Neutrophil (primary cell): ENCODE results near the gene KCNH8.

Experiments
- H3K27ac ChIP-seq: fragments of 200-600 bp; sonication (generic); 2 replicates; pipeline ENCODE4 v1.5.1; 2016; ENCODE audit warnings: mild to moderate bottlenecking, moderate library complexity
- H3K27me3 ChIP-seq: fragments of 200-600 bp; sonication (generic); 2 replicates; pipeline ENCODE4 v1.6.0; 2016; ENCODE audit warnings: mild to moderate bottlenecking
- H3K36me3 ChIP-seq: fragments of 200-600 bp; sonication (generic); 2 replicates; pipeline ENCODE4 v1.5.1; 2017
- H3K4me1 ChIP-seq, 2 experiments: fragments of 200-600 bp in 1 of 2; sonication (generic) in 1 of 2; 1 replicate in 1 of 2; 2 replicates in 1 of 2; pipeline versions ENCODE4 v1.5.1 to v1.6.1; 2013 to 2016; ENCODE audit warnings: low read depth in 1 of 2, low read length in 1 of 2, mild to moderate bottlenecking in 1 of 2, moderate library complexity in 1 of 2; ENCODE audit not compliant: control insufficient read depth in 1 of 2, insufficient read depth in 1 of 2
- H3K4me3 ChIP-seq, 2 experiments: fragments of 200-600 bp in 1 of 2; sonication (generic) in 1 of 2; 1 replicate in 1 of 2; 2 replicates in 1 of 2; pipeline ENCODE4 v1.5.1; 2013 to 2016; ENCODE audit warnings: low read depth in 1 of 2, low read length in 1 of 2, mild to moderate bottlenecking in 1 of 2, moderate library complexity in 1 of 2
- H3K9me3 ChIP-seq: fragments of 200-600 bp; sonication (generic); 2 replicates; pipeline ENCODE4 v1.5.1; 2016
- CTCF ChIP-seq: fragments of 200-600 bp; sonication (generic); IDR thresholded peaks from 2 replicates; pipeline ENCODE4 v1.5.1; 2016; ENCODE audit warnings: antibody characterized with exemption

The KCNH8 gene

GRCh38 chr3:19146685-19147650, 1.3 kb upstream of the KCNH8 start:
- Histone ChIP-seq H3K27ac (no peak overlapping the region), H3K27me3 (peaks cover 87% of the 10 kb centered on the region), H3K9me3 (no peaks in the 10 kb centered on the region), H3K36me3 (no peaks in the 10 kb centered on the region), H3K4me1 (peaks cover 6 to 25% of the 10 kb centered on the region in 2 experiments), H3K4me3 (peak overlapping the region; percentile 59 to 70)
- no peak for TF ChIP-seq CTCF

GRCh38 chr3:19148768-19149091, 420 bp downstream of the KCNH8 start:
- Histone ChIP-seq H3K36me3 (no peaks in the 10 kb centered on the region), H3K4me1 (peaks cover 6 to 25% of the 10 kb centered on the region in 2 experiments), H3K4me3 (peak overlapping the region in 1 of 2 experiments; percentile 70), H3K9me3 (no peaks in the 10 kb centered on the region), H3K27me3 (peaks cover 86% of the 10 kb centered on the region), H3K27ac (no peak overlapping the region)
- no peak for TF ChIP-seq CTCF

- Histone ChIP-seq H3K4me1 (peaks cover 6 to 25% of the 10 kb centered on the region in 2 experiments), H3K9me3 (no peaks in the 10 kb centered on the region), H3K27ac (no peak overlapping the region), H3K27me3 (peaks cover 84% of the 10 kb centered on the region), H3K36me3 (no peaks in the 10 kb centered on the region), H3K4me3 (no peak overlapping the region)
- TF ChIP-seq CTCF: no peak
These were observed 1.1 kb downstream of the KCNH8 start for GRCh38 chr3:19149368-19149767.

GRCh38 chr3:19151171-19151570, 2.9 kb downstream of the KCNH8 start:
- no peak overlapping the region for H3K27ac ChIP-seq
- no peak overlapping the region for H3K4me3 ChIP-seq
- no peak for TF ChIP-seq CTCF
- H3K27me3 ChIP-seq: peaks cover 66% of the 10 kb centered on the region
- no peaks in the 10 kb centered on the region for H3K9me3 ChIP-seq
- H3K4me1 ChIP-seq: peaks cover 6 to 25% of the 10 kb centered on the region in 2 experiments
- H3K36me3 ChIP-seq: no peaks in the 10 kb centered on the region

GRCh38 chr3:19154693-19155250, 6.5 kb downstream of the KCNH8 start:
- no peaks in the 10 kb centered on the region for H3K9me3 ChIP-seq
- no peak overlapping the region for H3K4me3 ChIP-seq
- H3K27ac ChIP-seq: no peak overlapping the region
- no peaks in the 10 kb centered on the region for H3K36me3 ChIP-seq
- no peak for TF ChIP-seq CTCF
- no peaks in the 10 kb centered on the region for H3K4me1 ChIP-seq
- peaks cover 30% of the 10 kb centered on the region for H3K27me3 ChIP-seq
